ENCODE results near the gene TXLNB. TPM values are rescaled to one million over a fixed set of nuclear protein-coding genes. Genes with fewer than 3 reads are reported as not detected.
A peak's percentile ranks its signal among the peaks of the same experiment; 100 is the strongest.

The TXLNB gene
- total and polyA plus RNA-seq, 2 of the 13 experiments (the other 11 are each of a cell fraction or from before 2014, with no cell fraction given) = not detected

GRCh38 chr6:139219271-139219729 is 72.5 kb downstream of the TXLNB start (continued):
- peak; percentile 28; the same call in 1 of the 2 replicates for TF ChIP-seq ZBTB4 (CRISPR knock-in tag; IDR thresholded peaks at IDR 0.05; ENCODE audit: borderline replicate concordance)
- TF ChIP-seq ZNF670 (CRISPR knock-in tag; IDR thresholded peaks at IDR 0.05; ENCODE audit: borderline replicate concordance) = no peak
- TF ChIP-seq REXO4 (CRISPR knock-in tag; IDR thresholded peaks at IDR 0.05; ENCODE audit: borderline replicate concordance) = no peak
- peak; percentile 96 for TF ChIP-seq STAG1 (CRISPR knock-in tag; IDR thresholded peaks at IDR 0.05)
- peak; percentile 45; the same call in 1 of the 2 replicates for TF ChIP-seq HOMEZ (CRISPR knock-in tag; IDR thresholded peaks at IDR 0.05; ENCODE audit: low read depth)
- 0 out of 2 replicates have a peak, but pooled peaks have one; percentile 40 for TF ChIP-seq GATAD2A (CRISPR knock-in tag; IDR thresholded peaks at IDR 0.05)
- peak; percentile 78 for TF ChIP-seq IKZF5 (CRISPR knock-in tag; IDR thresholded peaks at IDR 0.05)
- TF ChIP-seq ZNF724P (CRISPR knock-in tag; IDR thresholded peaks at IDR 0.05; ENCODE audit: borderline replicate concordance) = peak; percentile 46; the same call in 1 of the 2 replicates
- no peak for TF ChIP-seq AHDC1 (CRISPR knock-in tag; IDR thresholded peaks at IDR 0.05; ENCODE audit: borderline replicate concordance)
- 0 out of 2 replicates have a peak, but pooled peaks have one; percentile 57 for TF ChIP-seq ZFP36L1 (CRISPR knock-in tag; IDR thresholded peaks at IDR 0.05)
- peak; percentile 12; the same call in 1 of the 2 replicates for TF ChIP-seq HOXA3 (CRISPR knock-in tag; IDR thresholded peaks at IDR 0.05)
- TF ChIP-seq DPF2 (CRISPR knock-in tag; IDR thresholded peaks at IDR 0.05; ENCODE audit: borderline replicate concordance, low read depth) = no peak
- peak; percentile 91 for TF ChIP-seq TEAD3 (CRISPR knock-in tag; optimal IDR thresholded peaks at IDR 0.05; ENCODE audit: borderline replicate concordance)
- TF ChIP-seq RAD21 (CRISPR knock-in tag; IDR thresholded peaks at IDR 0.05) = peak; percentile 86
- peak; percentile 98 for TF ChIP-seq ZNF12 (CRISPR knock-in tag; IDR thresholded peaks at IDR 0.05)
- TF ChIP-seq MED1 (CRISPR knock-in tag; IDR thresholded peaks at IDR 0.05) = 0 out of 2 replicates have a peak, but pooled peaks have one; percentile 21
- TF ChIP-seq SAP130 (CRISPR knock-in tag; IDR thresholded peaks at IDR 0.05; ENCODE audit: low read depth) = 0 out of 2 replicates have a peak, but pooled peaks have one; percentile 38
- TF ChIP-seq ZNF124 (CRISPR knock-in tag; IDR thresholded peaks at IDR 0.05) = peak; percentile 71

All from HepG2 (cell line).